HepG2 (cell line): ENCODE results near the gene SPACA4. TPM values are rescaled to one million over a fixed set of nuclear protein-coding genes. Genes with fewer than 3 reads are reported as not detected.

ENCODE experiments used
- AGO1 ChIP-seq: fragments of 200-400 bp; formaldehyde crosslinking; IDR thresholded peaks from 2 replicates; pipeline ENCODE4 v1.6.1; 2017; ENCODE audit warnings: mild to moderate bottlenecking, low read depth, low read length, moderate library complexity; ENCODE audit not compliant: poor library complexity, severe bottlenecking
- CENPX ChIP-seq: sonication (generic); formaldehyde crosslinking; IDR thresholded peaks from 2 replicates; pipeline ENCODE4 v1.9.0; 2021; ENCODE audit warnings: mild to moderate bottlenecking, missing genetic modification reagents, moderate library complexity
- EP300 ChIP-seq, 3 experiments: sonication (generic) in 1 of 3; formaldehyde crosslinking in 1 of 3; IDR thresholded peaks; 2 replicates each; pipeline versions ENCODE4 v1.5.1 to v1.6.1; 2011 to 2020; ENCODE audit warnings: low read depth in 2 of 3, low read length in 2 of 3, borderline replicate concordance in 1 of 3, improper control_type of control experiment in 1 of 3, mild to moderate bottlenecking in 1 of 3, missing genetic modification reagents in 1 of 3, moderate library complexity in 1 of 3
- MTF1 ChIP-seq: sonication (generic); formaldehyde crosslinking; IDR thresholded peaks from 2 replicates; pipeline ENCODE4 v1.5.0; 2020; ENCODE audit warnings: missing genetic modification reagents
- NFRKB ChIP-seq: fragments of 450-650 bp; IDR thresholded peaks from 2 replicates; pipeline ENCODE4 v1.6.1; 2017
- NR2F1 ChIP-seq, 2 experiments: fragments of 450-650 bp in 1 of 2; formaldehyde crosslinking in 1 of 2; IDR thresholded peaks; 2 replicates each; pipeline versions ENCODE4 v1.5.0 to v1.6.1; 2016 to 2020; ENCODE audit warnings: mild to moderate bottlenecking in 1 of 2, missing compliant biosample characterization in 1 of 2, missing genetic modification reagents in 1 of 2, moderate library complexity in 1 of 2
- PAX8 ChIP-seq: sonication (generic); formaldehyde crosslinking; IDR thresholded peaks from 2 replicates; pipeline ENCODE4 v1.8.0; 2022; ENCODE audit warnings: mild to moderate bottlenecking, missing genetic modification reagents, borderline replicate concordance
- SIX4 ChIP-seq: sonication (generic); formaldehyde crosslinking; IDR thresholded peaks from 2 replicates; pipeline ENCODE4 v1.4.0; 2020; ENCODE audit warnings: missing genetic modification reagents
- TSC22D2 ChIP-seq: sonication (generic); formaldehyde crosslinking; IDR thresholded peaks from 2 replicates; pipeline ENCODE4 v1.5.1; 2020; ENCODE audit warnings: missing genetic modification reagents, mild to moderate bottlenecking, borderline replicate concordance
- ZBTB20 ChIP-seq: sonication (generic); formaldehyde crosslinking; IDR thresholded peaks from 2 replicates; pipeline ENCODE4 v1.8.1; 2023; ENCODE audit warnings: missing genetic modification reagents, low read depth, mild to moderate bottlenecking, borderline replicate concordance
- ZBTB21 ChIP-seq: sonication (generic); formaldehyde crosslinking; IDR thresholded peaks from 2 replicates; pipeline ENCODE4 v1.4.0; 2020; ENCODE audit warnings: missing genetic modification reagents
- ZIK1 ChIP-seq: sonication (generic); formaldehyde crosslinking; IDR thresholded peaks from 2 replicates; pipeline ENCODE4 v1.5.0; 2020; ENCODE audit warnings: mild to moderate bottlenecking, low read depth, missing genetic modification reagents, borderline replicate concordance
- ZKSCAN8 ChIP-seq: IDR thresholded peaks from 2 replicates; pipeline ENCODE4 v1.6.1; 2016; ENCODE audit warnings: borderline replicate concordance, missing genetic modification reagents, missing compliant biosample characterization
- ZNF136 ChIP-seq: sonication (generic); formaldehyde crosslinking; IDR thresholded peaks from 2 replicates; pipeline ENCODE4 v1.8.1; 2022; ENCODE audit warnings: low read depth, mild to moderate bottlenecking, moderate library complexity, missing genetic modification reagents
- ZNF230 ChIP-seq: sonication (generic); formaldehyde crosslinking; IDR thresholded peaks from 2 replicates; pipeline ENCODE4 v1.4.0; 2020; ENCODE audit warnings: mild to moderate bottlenecking, missing genetic modification reagents
- ZNF235 ChIP-seq: sonication (generic); formaldehyde crosslinking; IDR thresholded peaks from 2 replicates; pipeline ENCODE4 v1.8.1; 2023; ENCODE audit warnings: mild to moderate bottlenecking, missing genetic modification reagents, borderline replicate concordance
- ZNF337 ChIP-seq: sonication (generic); formaldehyde crosslinking; IDR thresholded peaks from 2 replicates; pipeline ENCODE4 v1.5.1; 2020; ENCODE audit warnings: missing genetic modification reagents, low read depth, mild to moderate bottlenecking, borderline replicate concordance
- polyA plus RNA-seq, 8 experiments: library from polyadenylated mRNA; depleted of rRNA in 3 of 8; stranded (reverse) in 7 of 8; unstranded in 1 of 8; fragments of >200 nt; fragmentation: Illumina TruSeq in 4 of 8; extraction: Trizol in 4 of 8; gene quantifications; 2 replicates each; pipeline versions ENCODE4 v1.2.1 to v1.2.3, GENCODE V29; 2011 to 2016; ENCODE audit warnings: low read depth in 4 of 8, missing spikeins in 1 of 8, mixed read lengths in 1 of 8; ENCODE audit not compliant: insufficient read depth in 1 of 8
- total RNA-seq, 5 experiments: library from RNA; depleted of rRNA; stranded (reverse); fragments of >200 nt; fragmentation: Illumina TruSeq; extraction: Trizol; gene quantifications; 2 replicates each; pipeline ENCODE4 v1.2.3, GENCODE V29; 2016; ENCODE audit warnings: low read depth in 1 of 5
- TF ChIP-seq, protein P1 (sequence below): sonication (generic); formaldehyde crosslinking; IDR thresholded peaks from 2 replicates; pipeline ENCODE4 v1.9.0; 2021; ENCODE audit warnings: missing genetic modification reagents, mild to moderate bottlenecking, borderline replicate concordance
- TF ChIP-seq, protein P2 (sequence below): sonication (generic); formaldehyde crosslinking; IDR thresholded peaks from 2 replicates; pipeline ENCODE4 v1.5.0; 2020; ENCODE audit warnings: mild to moderate bottlenecking, missing genetic modification reagents, borderline replicate concordance
- TF ChIP-seq, protein P3 (sequence below): sonication (generic); formaldehyde crosslinking; IDR thresholded peaks from 2 replicates; pipeline ENCODE4 v1.8.1; 2022; ENCODE audit warnings: low read depth, mild to moderate bottlenecking, missing genetic modification reagents
- TF ChIP-seq, protein P4 (sequence below): sonication (generic); formaldehyde crosslinking; IDR thresholded peaks from 2 replicates; pipeline ENCODE4 v1.4.0; 2020; ENCODE audit warnings: missing genetic modification reagents

SPACA4 gene
- total and polyA plus RNA-seq, 2 of the 13 experiments (the other 11 are each of a cell fraction or from before 2014, with no cell fraction given) = not detected

DNA sequence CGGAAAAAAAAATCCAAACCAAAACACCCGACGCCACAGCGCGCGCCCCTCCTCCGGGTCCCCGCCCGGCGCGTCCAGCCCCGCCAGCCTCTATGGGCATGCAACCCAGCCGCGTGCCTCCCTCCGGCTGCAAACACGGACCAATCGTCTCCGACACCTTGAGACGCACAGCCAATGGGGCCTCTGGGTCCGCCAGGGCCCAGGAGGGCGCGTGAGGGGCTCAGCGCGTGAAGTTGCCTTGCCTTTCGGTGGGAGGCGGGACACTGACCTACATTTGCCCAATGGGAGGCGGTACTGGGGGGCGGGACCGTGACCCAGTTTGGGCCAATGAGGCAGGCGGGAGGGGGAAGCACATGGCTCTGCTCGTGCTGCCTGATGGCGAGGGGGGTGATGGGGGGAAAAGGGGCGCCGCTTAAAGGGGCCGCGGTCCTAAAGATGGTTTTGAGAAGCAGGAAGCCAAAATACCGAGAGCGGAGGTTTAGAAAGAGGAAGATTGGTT is 31.0 kb downstream of the SPACA4 start (continued):
- TF ChIP-seq ZBTB21 = no peak
- peak; percentile 66 for TF ChIP-seq AGO1
- TF ChIP-seq MTF1 = no peak
- TF ChIP-seq SIX4 (CRISPR knock-in tag) = peak; percentile 19; the same call in 1 of the 2 replicates
- TF ChIP-seq ZNF235 (CRISPR knock-in tag) = no peak
- TF ChIP-seq, protein P1, sequence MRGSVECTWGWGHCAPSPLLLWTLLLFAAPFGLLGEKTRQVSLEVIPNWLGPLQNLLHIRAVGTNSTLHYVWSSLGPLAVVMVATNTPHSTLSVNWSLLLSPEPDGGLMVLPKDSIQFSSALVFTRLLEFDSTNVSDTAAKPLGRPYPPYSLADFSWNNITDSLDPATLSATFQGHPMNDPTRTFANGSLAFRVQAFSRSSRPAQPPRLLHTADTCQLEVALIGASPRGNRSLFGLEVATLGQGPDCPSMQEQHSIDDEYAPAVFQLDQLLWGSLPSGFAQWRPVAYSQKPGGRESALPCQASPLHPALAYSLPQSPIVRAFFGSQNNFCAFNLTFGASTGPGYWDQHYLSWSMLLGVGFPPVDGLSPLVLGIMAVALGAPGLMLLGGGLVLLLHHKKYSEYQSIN = no peak
- TF ChIP-seq ZNF136 = peak; percentile 48; the same call in 1 of the 2 replicates
- TF ChIP-seq, protein P2, sequence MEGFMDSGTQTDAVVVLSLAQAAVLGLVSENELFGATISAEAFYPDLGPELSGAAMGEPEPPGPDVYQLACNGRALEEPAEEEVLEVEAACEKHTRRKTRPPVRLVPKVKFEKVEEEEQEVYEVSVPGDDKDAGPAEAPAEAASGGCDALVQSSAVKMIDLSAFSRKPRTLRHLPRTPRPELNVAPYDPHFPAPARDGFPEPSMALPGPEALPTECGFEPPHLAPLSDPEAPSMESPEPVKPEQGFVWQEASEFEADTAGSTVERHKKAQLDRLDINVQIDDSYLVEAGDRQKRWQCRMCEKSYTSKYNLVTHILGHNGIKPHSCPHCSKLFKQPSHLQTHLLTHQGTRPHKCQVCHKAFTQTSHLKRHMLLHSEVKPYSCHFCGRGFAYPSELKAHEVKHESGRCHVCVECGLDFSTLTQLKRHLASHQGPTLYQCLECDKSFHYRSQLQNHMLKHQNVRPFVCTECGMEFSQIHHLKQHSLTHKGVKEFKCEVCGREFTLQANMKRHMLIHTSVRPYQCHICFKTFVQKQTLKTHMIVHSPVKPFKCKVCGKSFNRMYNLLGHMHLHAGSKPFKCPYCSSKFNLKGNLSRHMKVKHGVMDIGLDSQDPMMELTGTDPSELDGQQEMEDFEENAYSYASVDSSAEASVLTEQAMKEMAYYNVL (CRISPR knock-in tag) = no peak
- TF ChIP-seq, protein P3, sequence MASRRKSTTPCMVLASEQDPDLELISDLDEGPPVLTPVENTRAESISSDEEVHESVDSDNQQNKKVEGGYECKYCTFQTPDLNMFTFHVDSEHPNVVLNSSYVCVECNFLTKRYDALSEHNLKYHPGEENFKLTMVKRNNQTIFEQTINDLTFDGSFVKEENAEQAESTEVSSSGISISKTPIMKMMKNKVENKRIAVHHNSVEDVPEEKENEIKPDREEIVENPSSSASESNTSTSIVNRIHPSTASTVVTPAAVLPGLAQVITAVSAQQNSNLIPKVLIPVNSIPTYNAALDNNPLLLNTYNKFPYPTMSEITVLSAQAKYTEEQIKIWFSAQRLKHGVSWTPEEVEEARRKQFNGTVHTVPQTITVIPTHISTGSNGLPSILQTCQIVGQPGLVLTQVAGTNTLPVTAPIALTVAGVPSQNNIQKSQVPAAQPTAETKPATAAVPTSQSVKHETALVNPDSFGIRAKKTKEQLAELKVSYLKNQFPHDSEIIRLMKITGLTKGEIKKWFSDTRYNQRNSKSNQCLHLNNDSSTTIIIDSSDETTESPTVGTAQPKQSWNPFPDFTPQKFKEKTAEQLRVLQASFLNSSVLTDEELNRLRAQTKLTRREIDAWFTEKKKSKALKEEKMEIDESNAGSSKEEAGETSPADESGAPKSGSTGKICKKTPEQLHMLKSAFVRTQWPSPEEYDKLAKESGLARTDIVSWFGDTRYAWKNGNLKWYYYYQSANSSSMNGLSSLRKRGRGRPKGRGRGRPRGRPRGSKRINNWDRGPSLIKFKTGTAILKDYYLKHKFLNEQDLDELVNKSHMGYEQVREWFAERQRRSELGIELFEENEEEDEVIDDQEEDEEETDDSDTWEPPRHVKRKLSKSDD (CRISPR knock-in tag) = 0 out of 2 replicates have a peak, but pooled peaks have one; percentile 56
- TF ChIP-seq, protein P4, sequence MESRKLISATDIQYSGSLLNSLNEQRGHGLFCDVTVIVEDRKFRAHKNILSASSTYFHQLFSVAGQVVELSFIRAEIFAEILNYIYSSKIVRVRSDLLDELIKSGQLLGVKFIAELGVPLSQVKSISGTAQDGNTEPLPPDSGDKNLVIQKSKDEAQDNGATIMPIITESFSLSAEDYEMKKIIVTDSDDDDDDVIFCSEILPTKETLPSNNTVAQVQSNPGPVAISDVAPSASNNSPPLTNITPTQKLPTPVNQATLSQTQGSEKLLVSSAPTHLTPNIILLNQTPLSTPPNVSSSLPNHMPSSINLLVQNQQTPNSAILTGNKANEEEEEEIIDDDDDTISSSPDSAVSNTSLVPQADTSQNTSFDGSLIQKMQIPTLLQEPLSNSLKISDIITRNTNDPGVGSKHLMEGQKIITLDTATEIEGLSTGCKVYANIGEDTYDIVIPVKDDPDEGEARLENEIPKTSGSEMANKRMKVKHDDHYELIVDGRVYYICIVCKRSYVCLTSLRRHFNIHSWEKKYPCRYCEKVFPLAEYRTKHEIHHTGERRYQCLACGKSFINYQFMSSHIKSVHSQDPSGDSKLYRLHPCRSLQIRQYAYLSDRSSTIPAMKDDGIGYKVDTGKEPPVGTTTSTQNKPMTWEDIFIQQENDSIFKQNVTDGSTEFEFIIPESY (CRISPR knock-in tag) = no peak
- peak; percentile 21; the same call in 1 of the 2 replicates for TF ChIP-seq TSC22D2 (CRISPR knock-in tag)
- peak; percentile 76; the same call in 1 of the 2 replicates for TF ChIP-seq ZNF337 (CRISPR knock-in tag)
- peak; percentile 74; the same call in 1 of the 2 replicates for TF ChIP-seq ZNF230 (CRISPR knock-in tag)
- peak; percentile 85 for TF ChIP-seq ZIK1 (CRISPR knock-in tag)
- TF ChIP-seq PAX8 (CRISPR knock-in tag) = no peak
- TF ChIP-seq ZKSCAN8 (CRISPR knock-in tag) = no peak
- TF ChIP-seq EP300 (IDR thresholded peaks at IDR 0.05; ENCODE audit: low read depth in 2 of 2, low read length in 2 of 2) = 0 out of 4 replicates have a peak, but pooled peaks of 1 of the 2 experiments have one; percentile 20
- TF ChIP-seq EP300 (CRISPR knock-in tag; IDR thresholded peaks at IDR 0.05; ENCODE audit: borderline replicate concordance) = peak; percentile 51; the same call in 1 of the 2 replicates
- TF ChIP-seq NFRKB = no peak
- no peak for TF ChIP-seq CENPX (CRISPR knock-in tag)
- peak; percentile 86; the same call in 1 of the 2 replicates for TF ChIP-seq ZBTB20 (CRISPR knock-in tag)
- no peak for TF ChIP-seq NR2F1 (CRISPR knock-in tag; IDR thresholded peaks at IDR 0.05)
